Measurements from ENCODE around the gene C1orf167. TPM values are rescaled to one million over a fixed set of nuclear protein-coding genes. Genes with fewer than 3 reads are reported as not detected.

The C1orf167 gene
- polyA plus RNA-seq, 1 of the 3 experiments (the other 2 are of a cell fraction), result 0.10 TPM

DNA sequence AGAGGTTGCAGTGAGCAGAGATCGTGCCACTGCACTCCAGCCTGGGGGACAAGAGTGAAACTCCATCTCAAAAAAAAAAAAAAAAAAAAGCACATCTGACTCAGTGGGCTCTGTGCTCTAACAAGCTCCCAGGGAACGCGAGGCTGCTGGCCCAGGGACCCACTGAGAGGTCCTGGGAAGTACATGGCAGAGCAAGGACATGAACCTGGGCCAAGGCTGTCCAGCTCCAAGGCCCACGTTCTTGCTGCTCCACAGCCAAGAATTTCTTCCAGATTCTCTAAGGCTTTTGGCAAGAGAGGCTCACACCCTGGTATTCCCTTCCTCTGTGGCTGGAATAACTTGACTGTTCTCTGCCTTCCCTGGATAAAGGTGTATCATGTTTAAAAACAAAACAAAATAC is 41.5 kb upstream of the C1orf167 start:
- WGBS (ENCODE audit: low lambda C conversion rate), result 32% methylated on average over 4 of the region's 4 CpGs
- no peaks in the 10 kb centered on the region for H3K36me3 ChIP-seq (replicated peaks in 1 of 2; ENCODE audit: control insufficient read depth in 1 of 2, insufficient read depth in 2 of 2, low read length in 1 of 2)
- H3K79me2 ChIP-seq (ENCODE audit: insufficient read depth), result no peaks in the 10 kb centered on the region
- no peaks in the 10 kb centered on the region for H4K20me1 ChIP-seq (ENCODE audit: insufficient read depth)
- H3K4me3 ChIP-seq (ENCODE audit: low read depth in 2 of 2, low read length in 1 of 2), result no peak overlapping the region
- H3F3A ChIP-seq (replicated peaks; ENCODE audit: insufficient read depth), result no peaks in the 10 kb centered on the region
- DNase-seq, result no peak
- no peak overlapping the region for H3K4me2 ChIP-seq
- H3K4me1 ChIP-seq (ENCODE audit: control insufficient read depth in 1 of 2, insufficient read depth in 2 of 2, low read depth in 1 of 2, low read length in 1 of 2), result peaks cover 0 to 4% of the 10 kb centered on the region in 2 experiments; a peak in 1 of 4 replicates
- no peak overlapping the region for H2AFZ ChIP-seq (ENCODE audit: low read depth)
- no peaks in the 10 kb centered on the region for H3K9me3 ChIP-seq
- H3K9me2 ChIP-seq, result no peaks in the 10 kb centered on the region
- ChIA-PET CTCF (interaction anchor here (1.3 to 8.6 kb wide), 16 partner anchors 10 to 683 kb away, joined by 3 to 205 read pairs (median 10); partner anchors contain the start of genes AGTRAP, FBXO2, FBXO44 and FBXO6), POLR2A (interaction anchor here (1.4 kb wide), 1 partner anchor 56 kb away, joined by 5 read pairs; the partner anchor contains the start of gene FBXO6)
- TF ChIP-seq TAF1 (IDR thresholded peaks at IDR 0.05; ENCODE audit: borderline replicate concordance, low read depth, low read length) (no peak), JUND (IDR thresholded peaks at IDR 0.05) (no peak), YY1 (IDR thresholded peaks at IDR 0.05; ENCODE audit: low read depth) (no peak), CHD2 (IDR thresholded peaks at IDR 0.05; ENCODE audit: low read length, partially characterized antibody) (no peak), FOXJ3 (CRISPR knock-in tag; IDR thresholded peaks at IDR 0.05) (no peak), USF1 (IDR thresholded peaks at IDR 0.05; ENCODE audit: borderline replicate concordance, low read depth) (no peak), MXI1 (IDR thresholded peaks at IDR 0.05; ENCODE audit: low read depth, low read length) (no peak), POLR2AphosphoS5 (IDR thresholded peaks at IDR 0.05; ENCODE audit: low read depth, low read length) (no peak), RFX5 (IDR thresholded peaks at IDR 0.05; ENCODE audit: low read length) (no peak), ELF1 (IDR thresholded peaks at IDR 0.05) (no peak), NFIC (IDR thresholded peaks at IDR 0.05; ENCODE audit: borderline replicate concordance) (no peak), SIN3A (IDR thresholded peaks at IDR 0.05; ENCODE audit: borderline replicate concordance, low read depth, low read length) (no peak)
- no peak overlapping the region for H3K27ac ChIP-seq (ENCODE audit: low read depth in 2 of 2, low read length in 1 of 2)
- H3K27me3 ChIP-seq (ENCODE audit: insufficient read depth), result no peaks in the 10 kb centered on the region; the same call in 1 of the 2 replicates
- no peak overlapping the region for H3K9ac ChIP-seq

- no peaks in the 10 kb centered on the region for H3K36me3 ChIP-seq (replicated peaks in 1 of 2; ENCODE audit: control insufficient read depth in 1 of 2, insufficient read depth in 2 of 2, low read length in 1 of 2)
- no peak overlapping the region for H3K4me2 ChIP-seq
- H3K4me3 ChIP-seq (ENCODE audit: low read depth in 2 of 2, low read length in 1 of 2), result no peak overlapping the region
- H3K9me3 ChIP-seq, result no peaks in the 10 kb centered on the region
- H4K20me1 ChIP-seq (ENCODE audit: insufficient read depth), result no peaks in the 10 kb centered on the region
- ChIA-PET CTCF (interaction anchor here (1.3 to 8.6 kb wide), 7 partner anchors 14 to 684 kb away, joined by 6 to 205 read pairs (median 54); partner anchors contain the start of genes AGTRAP, FBXO2, FBXO44 and FBXO6), POLR2A (no interaction called here)
- H3K9me2 ChIP-seq, result no peaks in the 10 kb centered on the region
- H3F3A ChIP-seq (replicated peaks; ENCODE audit: insufficient read depth), result no peaks in the 10 kb centered on the region
- H3K9ac ChIP-seq, result no peak overlapping the region
- 51% methylated on average over 4 of the region's 4 CpGs for WGBS (ENCODE audit: low lambda C conversion rate)
- no peaks in the 10 kb centered on the region; the same call in 1 of the 2 replicates for H3K27me3 ChIP-seq (ENCODE audit: insufficient read depth)
- TF ChIP-seq EZH2phosphoT487 (IDR thresholded peaks at IDR 0.05; ENCODE audit: borderline replicate concordance, low read depth) (no peak), USF2 (IDR thresholded peaks at IDR 0.05; ENCODE audit: borderline replicate concordance, low read depth, low read length) (no peak), JUND (IDR thresholded peaks at IDR 0.05) (no peak), GABPA (IDR thresholded peaks at IDR 0.05; ENCODE audit: low read depth) (no peak), CTCF (IDR thresholded peaks at IDR 0.05) (no peak), TCF12 (IDR thresholded peaks at IDR 0.05) (no peak), YY1 (IDR thresholded peaks at IDR 0.05; ENCODE audit: low read depth) (no peak), TEAD4 (IDR thresholded peaks at IDR 0.05; ENCODE audit: borderline replicate concordance, insufficient read depth) (no peak), MXI1 (IDR thresholded peaks at IDR 0.05; ENCODE audit: low read depth, low read length) (no peak), FOXM1 (IDR thresholded peaks at IDR 0.05; ENCODE audit: low read depth) (no peak)
- H3K4me1 ChIP-seq (ENCODE audit: control insufficient read depth in 1 of 2, insufficient read depth in 2 of 2, low read depth in 1 of 2, low read length in 1 of 2), result peaks cover 0 to 4% of the 10 kb centered on the region in 2 experiments; a peak in 1 of 4 replicates
- H3K79me2 ChIP-seq (ENCODE audit: insufficient read depth), result no peaks in the 10 kb centered on the region
- no peak overlapping the region for H3K27ac ChIP-seq (ENCODE audit: low read depth in 2 of 2, low read length in 1 of 2)
- no peak for DNase-seq
- H2AFZ ChIP-seq (ENCODE audit: low read depth), result no peak overlapping the region
These were observed 40.7 kb upstream of the C1orf167 start for GRCh38 chr1:11721311-11721710.

Data from SK-N-SH (cell line).